DMS114 treated with DMSO at 0.1 percent for 48 hours (cell line): Measurements from ENCODE around the gene HNRNPUL1.

Experiments used
- DNase-seq: peaks from one replicate; lab custom pipeline; 2025; ENCODE audit not compliant: unreplicated experiment; lab: John Stamatoyannopoulos, UW

HNRNPUL1 gene

DNA sequence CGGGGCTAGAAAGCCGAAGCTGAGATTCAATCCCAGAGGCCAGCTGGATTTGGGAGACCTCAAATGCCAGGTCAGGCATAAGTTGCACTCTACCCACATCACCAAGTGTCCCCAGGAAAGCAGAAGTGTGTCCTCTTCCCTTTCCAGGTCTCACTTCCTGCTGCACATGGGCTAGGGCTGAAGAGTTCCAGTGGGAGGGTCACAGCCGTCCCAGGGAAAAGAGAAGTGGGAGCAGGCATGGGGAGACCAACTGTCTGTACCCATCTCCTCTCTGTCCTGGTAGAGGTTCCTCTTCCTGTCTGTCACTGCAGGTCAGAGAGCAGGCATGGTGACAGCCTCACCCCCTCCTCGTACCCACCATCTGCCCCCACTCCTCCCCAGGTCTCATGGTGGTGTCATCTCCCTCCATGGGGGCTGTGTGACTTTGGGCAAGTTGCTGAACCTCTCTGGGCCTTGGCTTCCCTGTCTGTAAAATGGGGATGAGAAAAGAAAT lies 30.4 kb upstream of the HNRNPUL1 start:
- no peak for DNase-seq

DNA sequence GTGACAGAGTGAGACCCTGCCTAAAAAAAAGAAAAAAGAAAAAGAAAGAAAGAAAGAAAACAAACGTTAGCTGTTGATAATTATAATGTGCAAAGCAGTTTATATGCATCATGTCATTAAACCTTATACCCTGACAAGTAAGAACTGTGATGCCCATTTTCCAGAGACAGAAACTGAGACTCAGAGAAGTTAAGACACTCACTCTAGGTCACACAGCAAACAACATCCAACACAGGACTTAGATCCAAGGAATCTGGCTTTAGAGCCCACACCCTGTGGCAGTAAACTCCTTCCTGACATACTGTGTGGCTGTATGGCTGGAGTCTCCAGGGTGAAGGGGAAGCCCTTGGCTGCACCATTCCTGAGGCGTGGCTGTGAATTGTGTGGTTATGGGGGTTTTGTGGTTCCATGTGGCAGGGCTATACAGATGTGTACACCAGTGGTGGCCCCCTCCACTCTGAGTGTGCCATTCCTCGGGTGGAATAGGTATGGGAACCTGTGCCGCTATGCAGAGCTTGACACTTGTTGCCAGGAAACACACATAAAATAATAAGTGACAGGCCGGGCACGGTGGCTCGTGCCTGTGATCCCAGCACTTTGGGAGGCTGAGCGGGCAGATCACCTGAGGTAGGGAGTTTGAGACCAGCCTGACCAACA lies 29.5 kb upstream of the HNRNPUL1 start:
- no peak for DNase-seq

DNA sequence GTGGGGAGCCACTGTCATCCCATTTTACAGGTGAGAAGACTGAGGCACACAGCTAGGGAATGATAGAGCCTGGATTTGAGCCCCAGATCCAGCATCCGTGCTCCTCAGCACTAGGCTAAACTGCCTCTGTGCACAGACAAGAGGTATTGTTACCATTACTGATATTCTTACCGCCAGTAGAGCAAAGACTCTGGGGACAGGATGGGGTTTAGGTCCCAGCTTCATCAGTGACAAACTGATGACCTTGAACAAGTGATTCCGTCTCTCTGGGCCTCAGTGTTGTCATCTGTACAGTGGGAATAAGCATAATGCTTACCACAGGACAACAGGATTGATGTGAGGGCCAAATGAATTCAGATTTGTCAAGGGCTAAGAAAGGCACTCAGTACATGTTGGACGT lies 28.7 kb upstream of the HNRNPUL1 start:
- DNase-seq: no peak

DNA sequence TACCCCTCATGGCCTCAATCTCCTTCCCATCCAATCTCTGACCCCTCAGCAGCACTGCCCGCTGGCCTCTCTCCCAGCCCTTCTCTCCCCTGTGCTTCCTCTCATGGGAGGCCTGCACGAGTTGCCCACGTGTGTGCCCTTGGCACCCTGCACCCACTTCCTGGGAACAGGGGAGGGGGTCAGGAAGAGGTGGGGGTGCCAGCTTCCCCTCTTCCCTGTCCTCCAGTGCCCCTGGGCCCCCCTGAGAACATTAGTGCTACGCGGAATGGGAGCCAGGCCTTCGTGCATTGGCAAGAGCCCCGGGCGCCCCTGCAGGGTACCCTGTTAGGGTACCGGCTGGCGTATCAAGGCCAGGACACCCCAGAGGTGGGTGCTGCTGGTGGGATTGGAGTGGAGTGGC lies 25.9 kb upstream of the HNRNPUL1 start:
- DNase-seq: no peak

DNA sequence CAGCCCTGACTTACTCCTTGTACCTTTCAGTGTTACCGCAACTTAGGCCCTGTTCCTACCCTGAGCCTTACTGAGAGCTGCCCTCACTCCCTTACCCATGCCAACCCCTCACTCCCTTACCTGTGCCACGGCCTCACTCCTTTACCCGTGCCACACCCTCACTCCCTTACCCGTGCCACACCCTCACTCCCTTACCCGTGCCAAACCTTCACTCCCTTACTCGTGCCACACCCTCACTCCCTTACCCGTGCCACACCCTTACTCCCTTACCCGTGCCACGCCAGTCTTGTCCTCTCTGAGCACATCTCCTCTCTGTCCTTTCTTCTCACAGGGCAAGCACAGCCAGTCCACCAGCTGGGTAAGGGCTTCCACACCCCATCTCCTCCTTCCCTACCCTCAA lies 24.8 kb upstream of the HNRNPUL1 start:
- DNase-seq: no peak

DNA sequence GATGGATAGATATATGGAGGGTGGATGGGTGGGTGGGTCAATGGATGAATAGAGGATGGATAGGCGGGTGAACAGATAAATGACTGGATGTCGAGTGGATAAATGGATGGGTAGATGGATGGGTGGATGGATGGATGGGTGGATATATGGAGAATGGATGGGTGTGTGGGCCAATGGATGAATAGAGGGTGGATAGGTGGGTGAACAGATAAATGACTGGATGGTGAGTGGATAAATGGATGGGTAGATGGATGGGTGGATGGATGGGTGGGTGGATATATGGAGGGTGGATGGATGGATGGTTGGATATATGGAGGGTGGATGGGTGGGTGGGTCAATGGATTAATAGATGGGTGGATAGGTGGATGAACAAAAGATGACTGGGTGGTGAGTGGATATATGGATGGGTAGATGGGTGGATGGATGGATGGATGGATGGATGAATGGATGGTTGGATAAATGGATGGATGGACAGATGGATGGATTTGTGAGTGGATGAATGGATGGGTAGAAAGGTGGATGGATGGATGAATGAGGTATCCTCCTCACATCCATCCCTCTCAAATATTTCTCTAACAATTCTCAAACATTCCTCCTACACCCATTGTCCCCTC lies 24.1 kb upstream of the HNRNPUL1 start:
- no peak for DNase-seq

DNA sequence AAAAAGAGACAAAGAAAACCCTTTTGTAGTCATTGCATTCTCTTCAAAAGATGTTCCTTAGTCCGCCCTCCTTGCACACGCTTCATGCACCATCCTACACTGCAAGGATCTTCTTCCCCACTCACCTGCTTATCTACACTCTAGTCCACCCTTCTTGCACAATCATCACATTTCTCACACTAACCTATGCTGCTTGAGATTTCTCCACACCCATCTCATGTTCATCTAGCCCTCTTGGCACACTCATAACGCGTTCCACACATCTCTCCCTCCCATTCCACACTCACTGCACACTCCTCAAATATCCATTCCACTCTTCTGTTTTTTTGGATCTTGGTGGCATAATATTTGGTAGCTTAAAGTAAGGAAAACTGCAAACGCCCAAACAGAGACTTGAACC lies 22.3 kb upstream of the HNRNPUL1 start:
- no peak for DNase-seq

DNA sequence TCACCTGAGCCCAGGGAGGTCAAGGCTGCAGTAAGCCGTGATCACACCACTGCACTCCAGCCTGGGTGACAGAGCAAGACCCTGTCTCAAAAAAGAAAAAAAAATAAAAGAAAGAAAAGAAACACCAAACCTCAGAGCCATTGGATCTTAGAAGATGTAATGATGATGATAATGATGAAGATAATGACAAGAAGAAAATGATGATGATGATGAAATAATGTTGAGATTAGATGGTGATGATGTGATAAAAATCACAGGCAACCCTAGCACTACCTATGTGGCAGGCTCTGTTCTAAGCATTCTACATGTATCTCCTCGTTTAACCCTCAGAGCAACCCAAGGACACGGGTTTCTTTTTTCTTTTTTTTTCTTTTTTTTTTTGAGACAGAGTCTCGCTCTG lies 20.1 kb upstream of the HNRNPUL1 start:
- no peak for DNase-seq

DNA sequence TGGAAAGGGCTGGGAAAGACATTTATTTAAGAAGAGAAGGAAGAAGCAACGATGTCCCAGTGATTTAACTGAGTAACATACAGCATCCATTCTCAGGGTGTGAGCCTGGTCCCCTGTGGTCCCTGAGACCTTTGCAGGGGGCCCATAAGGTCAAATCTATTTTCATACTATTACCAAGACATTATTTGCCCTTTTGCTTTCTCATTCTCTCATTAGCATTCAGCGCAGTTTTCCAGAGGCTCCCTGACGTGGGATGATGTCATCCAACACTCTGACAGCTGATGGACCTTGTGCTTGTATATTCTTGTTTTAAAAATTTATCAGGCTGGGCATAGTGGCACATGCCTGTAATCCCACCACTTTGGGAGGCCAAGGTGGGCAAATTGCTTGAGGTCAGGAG lies 18.3 kb upstream of the HNRNPUL1 start:
- no peak for DNase-seq

DNA sequence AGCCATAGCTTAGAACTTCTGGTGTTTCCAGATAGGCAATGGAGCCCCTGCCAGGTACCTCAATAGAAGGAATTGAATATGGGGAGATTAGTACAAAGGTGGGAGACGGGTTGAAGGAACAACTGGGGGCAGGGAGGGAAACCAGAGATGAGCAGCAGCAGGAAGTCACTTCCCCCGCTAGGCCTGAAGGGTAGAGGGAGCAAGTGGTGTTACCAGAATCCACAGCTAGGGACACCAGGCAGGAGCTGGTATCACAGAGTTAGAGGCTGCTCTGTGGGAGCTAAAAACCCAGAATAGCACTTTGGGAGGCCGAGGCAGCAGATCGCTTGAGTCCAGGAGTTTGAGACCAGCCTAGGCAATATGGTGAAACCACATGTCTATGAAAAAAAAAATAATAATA lies 15.3 kb upstream of the HNRNPUL1 start:
- DNase-seq: no peak

DNA sequence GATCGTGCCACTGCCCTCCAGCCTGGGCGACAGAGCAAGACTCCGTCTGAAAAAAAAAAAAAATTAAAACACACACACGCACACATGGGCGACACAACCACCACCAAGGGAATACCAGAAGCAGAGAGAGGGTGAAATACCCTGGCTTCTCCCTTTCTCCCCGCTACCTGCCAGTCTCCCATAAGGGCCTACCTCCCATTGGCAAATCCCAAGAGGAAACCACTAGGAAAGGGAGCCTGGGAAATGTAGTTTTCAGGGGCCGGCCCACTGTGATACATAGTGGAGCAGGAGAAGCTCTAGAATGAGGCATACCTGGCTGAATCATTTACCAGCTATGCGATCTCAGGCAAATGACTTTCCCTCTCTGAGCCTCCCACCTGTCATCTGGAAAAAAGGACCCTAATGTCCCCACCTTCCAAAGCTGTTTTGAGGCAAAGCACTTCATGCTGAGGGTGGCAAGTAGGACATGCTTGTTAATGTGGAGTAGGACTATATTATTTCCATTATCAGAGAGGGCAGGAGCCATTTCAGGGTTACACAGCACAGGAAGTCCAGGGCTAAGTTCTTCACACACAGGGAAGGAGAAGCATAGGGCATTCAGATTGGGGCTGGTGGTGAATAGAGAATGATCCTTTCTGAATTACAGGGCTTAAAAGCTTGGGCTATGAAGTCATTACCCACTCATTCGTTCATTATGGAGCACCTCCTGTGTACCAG lies 14.3 kb upstream of the HNRNPUL1 start:
- DNase-seq: no peak

DNA sequence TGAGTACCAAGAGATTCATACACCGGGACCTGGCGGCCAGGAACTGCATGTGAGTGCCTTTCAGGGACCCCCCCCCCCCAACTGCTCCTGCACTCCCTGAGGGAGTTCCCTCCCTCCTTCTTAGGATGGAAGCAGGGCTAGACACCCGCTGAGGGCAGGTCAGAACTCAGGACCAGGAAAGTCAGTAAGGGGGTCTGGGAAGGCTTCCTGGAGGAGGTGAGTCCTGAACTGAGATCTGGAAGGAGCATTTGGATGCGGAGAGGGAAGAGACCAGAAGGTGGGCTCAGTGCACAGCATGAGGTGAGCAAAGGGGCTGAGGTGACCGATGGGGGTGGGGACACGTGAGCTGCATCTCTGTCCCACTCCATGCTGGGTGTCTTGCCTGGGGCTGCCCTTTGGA lies 10.5 kb upstream of the HNRNPUL1 start:
- DNase-seq: no peak

DNA sequence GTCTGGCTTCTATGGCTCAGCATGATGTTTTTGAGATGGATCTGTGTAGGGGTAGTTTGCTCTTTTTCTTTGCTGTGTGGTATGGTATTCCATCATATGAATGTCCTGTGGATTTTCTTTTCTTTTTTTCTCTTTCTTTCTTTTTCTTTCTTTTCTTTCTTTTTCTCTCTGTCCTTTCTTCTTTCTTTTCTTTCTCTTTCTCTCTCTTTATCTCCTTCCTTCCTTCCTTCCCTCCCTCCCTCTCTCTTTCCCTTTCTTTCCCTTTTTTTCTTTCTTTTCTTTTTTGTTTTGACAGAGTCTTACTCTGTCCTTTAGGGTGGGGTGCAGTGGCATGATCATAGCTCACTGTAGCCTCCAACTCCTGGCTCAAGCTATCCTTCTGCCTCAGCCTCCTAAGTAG lies 9.0 kb upstream of the HNRNPUL1 start:
- DNase-seq: no peak

DNA sequence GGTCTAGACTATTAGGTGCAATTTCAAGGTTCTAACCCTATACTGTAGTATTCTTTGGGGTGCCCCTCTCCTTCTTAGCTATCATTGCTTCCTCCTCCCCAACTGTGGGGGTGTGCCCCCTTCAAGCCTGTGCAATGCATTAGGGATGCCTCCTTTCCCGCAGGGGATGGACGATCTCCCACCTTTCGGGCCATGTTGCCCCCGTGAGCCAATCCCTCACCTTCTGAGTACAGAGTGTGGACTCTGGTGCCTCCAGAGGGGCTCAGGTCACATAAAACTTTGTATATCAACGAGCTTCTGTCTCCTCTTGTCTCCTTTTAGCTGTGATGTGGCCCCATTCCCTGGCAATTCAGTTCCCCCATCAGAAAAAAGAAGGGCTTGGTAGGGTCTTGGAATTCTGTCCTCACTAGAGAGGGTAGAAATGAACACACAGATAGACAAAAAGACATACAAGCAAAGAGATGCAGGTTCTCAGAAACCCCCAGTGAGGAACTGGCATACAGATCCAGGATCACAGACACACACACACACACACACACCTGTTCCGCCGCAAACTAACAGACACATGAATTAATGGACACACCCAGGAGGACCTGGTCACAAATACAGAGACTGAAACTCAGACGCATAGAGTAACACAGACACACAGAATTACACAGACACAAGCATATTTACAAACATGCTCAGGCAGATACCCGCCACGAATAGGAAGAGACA lies 2.5 kb upstream of the HNRNPUL1 start:
- no peak for DNase-seq

DNA sequence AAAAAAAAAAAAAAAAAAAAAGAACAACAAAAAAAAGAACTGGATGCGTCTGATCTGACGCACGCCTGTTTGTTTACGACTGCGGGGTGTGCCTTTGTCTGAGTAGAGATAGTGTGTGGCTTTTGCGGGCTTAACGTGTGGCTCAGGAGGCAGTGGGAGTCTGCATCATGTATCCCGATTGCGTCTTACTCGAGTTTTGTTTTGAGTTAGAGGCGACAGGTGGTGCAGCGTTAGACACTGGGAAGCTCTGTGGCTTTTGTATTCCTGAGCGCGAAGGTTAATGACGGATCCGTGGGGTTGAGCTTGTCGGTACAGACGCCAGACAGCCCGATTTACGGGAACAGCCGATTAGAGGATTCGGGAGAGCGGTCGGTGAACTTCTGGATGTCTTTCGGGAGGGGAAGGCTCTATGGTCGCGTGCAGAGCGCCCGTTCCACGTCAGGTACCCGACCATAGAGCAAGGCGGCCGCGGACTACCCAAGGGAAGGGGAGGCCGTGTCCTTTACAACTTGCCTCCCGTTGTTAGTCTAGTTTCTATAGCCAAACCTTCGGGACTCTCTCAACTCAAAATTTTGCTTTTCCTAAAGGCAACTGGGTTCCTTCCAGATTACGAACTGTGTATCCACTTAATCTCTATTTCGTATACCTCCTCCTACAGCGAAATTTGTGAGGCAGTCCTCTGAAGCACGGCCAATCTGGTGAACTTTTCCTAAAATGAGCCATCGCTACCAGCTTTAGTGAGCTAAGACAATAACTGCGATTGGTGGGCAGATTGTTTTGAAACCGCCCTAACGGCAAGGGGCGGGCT lies 926 bp upstream of the HNRNPUL1 start:
- no peak for DNase-seq

DNA sequence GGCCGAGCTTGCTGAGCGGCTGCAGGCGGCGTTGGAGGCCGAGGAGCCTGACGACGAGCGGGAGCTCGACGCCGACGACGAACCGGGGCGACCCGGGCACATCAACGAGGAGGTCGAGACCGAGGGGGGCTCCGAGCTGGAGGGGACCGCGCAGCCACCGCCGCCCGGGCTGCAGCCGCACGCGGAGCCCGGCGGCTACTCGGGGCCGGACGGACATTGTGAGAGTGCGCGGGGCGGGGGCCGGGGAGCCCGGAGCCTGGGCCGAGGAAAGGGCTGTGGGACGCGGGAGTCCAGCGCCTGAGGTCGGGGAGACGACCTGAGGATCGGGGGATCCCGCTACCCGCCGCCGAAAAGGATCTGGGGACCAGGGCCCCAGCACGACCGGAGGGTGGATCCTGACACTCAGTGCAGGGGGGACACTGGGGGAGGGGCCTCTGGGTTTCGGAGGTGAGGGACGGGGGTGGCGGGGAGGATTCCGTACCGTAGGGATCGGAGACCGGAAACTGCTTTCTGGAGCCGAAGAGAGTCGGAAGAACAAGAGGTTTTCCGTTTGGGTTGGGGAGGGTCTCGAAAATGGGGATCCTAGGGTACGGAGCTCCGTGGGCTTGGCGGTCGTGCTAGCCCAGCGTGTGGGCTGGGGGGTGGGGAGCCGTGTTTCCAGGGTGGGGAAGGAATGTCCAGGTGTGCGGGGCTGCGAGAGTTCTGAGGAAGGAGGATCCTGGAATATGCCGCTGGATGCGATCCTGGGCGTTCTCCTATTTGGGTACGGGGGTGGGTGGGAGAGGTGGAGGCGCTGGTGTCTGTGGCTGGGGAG lies 616 bp downstream of the HNRNPUL1 start:
- no peak for DNase-seq

DNA sequence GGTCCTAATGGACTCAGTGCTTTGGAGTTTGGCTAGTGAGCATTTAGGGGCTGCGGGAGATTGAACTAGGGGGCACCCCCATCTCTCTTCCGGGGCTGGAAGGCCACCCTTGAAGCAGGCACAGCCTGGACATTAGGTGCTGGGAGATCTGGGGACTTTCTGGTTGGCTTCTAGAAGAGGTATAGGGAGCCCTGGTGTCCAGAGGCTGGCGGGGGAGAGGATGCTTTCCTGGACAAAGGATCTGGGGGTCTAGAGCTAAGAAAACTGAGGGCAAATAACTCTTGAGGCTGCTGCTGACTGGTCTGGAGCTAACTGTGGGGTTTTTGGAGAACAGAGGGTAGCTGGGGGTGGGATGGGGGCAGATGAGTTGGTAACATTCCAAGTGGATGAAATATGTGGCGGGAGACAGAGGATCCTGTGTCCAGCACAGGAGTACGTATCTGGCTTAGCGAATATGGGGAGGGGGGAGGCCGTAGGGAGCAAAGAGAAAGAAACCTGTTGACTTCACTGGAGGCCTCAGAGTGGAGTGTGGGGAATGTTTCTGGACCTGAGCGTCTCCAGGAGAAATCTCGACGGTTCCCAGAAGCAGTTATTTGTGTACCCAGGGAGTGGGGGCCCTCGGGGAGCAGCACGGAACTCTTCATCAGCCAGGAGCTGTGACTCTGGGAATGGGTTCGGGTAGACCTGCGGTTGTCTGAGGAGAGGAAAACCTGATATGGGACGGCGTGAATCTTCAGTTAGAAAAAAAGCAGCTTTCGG lies 1.4 kb downstream of the HNRNPUL1 start:
- no peak for DNase-seq

DNA sequence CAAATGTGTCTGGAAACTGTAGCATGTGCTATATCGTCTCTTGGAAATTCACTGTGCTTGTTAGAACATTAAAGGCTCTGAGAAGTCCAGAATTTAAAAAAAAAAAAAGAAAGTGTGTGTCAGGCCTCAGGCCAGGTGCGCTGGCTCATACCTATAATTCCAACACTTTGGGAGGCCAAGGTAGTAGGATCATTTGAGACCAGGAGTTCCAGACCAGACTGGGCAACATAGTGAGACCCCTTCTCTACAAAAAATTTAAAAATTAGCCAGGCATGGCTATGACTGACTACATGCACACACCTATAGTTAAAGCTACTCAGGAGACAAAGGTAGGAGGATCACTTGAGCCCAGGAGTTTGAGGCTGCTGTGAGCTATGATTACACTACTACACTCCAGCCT lies 4.9 kb downstream of the HNRNPUL1 start:
- DNase-seq: no peak

DNA sequence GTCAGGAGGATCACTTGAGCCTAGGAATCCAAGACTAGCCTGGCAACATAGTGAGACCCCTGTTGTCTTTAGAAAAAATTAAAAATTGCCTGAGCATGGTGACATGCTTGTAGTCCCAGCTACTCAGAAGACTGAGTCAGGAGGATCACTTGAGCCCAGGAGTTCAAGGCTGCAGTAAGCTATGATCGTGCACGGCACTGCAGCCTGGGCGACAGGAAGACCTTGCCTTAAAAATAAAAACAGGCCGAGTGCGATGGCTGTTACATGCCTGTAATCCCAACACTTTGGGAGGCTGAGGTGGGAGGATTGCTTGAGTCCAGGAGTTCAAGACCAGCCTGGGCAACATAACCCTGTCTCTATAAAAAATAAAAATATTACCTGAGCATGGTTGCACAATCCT lies 5.4 kb downstream of the HNRNPUL1 start:
- DNase-seq: no peak
